ENCODE results near the gene PRKG1. TPM values are rescaled to one million over a fixed set of nuclear protein-coding genes. Genes with fewer than 3 reads are reported as not detected.

The PRKG1 gene
- total RNA-seq, 1 experiment from 2014 or later, result 0.21 TPM

- Mint-ChIP-seq H3K4me1 (ENCODE audit: low read depth, unreplicated experiment) (no peaks in the 10 kb centered on the region), H3K27me3 (ENCODE audit: unreplicated experiment) (no peaks in the 10 kb centered on the region), H3K27ac (ENCODE audit: unreplicated experiment) (no peak overlapping the region), H3K4me3 (ENCODE audit: low read depth, unreplicated experiment) (no peak overlapping the region), H3K9me3 (ENCODE audit: low read depth, unreplicated experiment) (no peaks in the 10 kb centered on the region), H3K36me3 (ENCODE audit: insufficient read depth, unreplicated experiment) (no peaks in the 10 kb centered on the region)
- intact Hi-C loops (cut with micrococcal nuclease; ENCODE audit: unreplicated experiment), result no loop called here
- no peak for TF ChIP-seq CTCF (IDR thresholded peaks at IDR 0.05; ENCODE audit: unreplicated experiment)
- CTCF ChIA-PET, result no interaction called here
- no peak for DNase-seq
- BruUV-seq (replicated peaks), result no TSS peak
Measured at GRCh38 chr10:51508156-51508555, 433.9 kb downstream of the PRKG1 start.

GRCh38 chr10:51510231-51510630 lies 435.9 kb downstream of the PRKG1 start:
- H3K4me1 Mint-ChIP-seq (ENCODE audit: low read depth, unreplicated experiment), result no peaks in the 10 kb centered on the region
- BruUV-seq (replicated peaks), result no TSS peak
- no peak for DNase-seq
- intact Hi-C loops (cut with micrococcal nuclease; ENCODE audit: unreplicated experiment), result no loop called here
- H3K27me3 Mint-ChIP-seq (ENCODE audit: unreplicated experiment), result no peaks in the 10 kb centered on the region
- no peak overlapping the region for H3K4me3 Mint-ChIP-seq (ENCODE audit: low read depth, unreplicated experiment)
- TF ChIP-seq CTCF (IDR thresholded peaks at IDR 0.05; ENCODE audit: unreplicated experiment), result no peak
- CTCF ChIA-PET, result interaction anchor here (0.6 kb wide), 1 partner anchor 501 kb away, joined by 4 read pairs; no protein-coding TSS in a partner anchor
- H3K27ac Mint-ChIP-seq (ENCODE audit: unreplicated experiment), result no peak overlapping the region
- no peaks in the 10 kb centered on the region for H3K36me3 Mint-ChIP-seq (ENCODE audit: insufficient read depth, unreplicated experiment)
- no peaks in the 10 kb centered on the region for H3K9me3 Mint-ChIP-seq (ENCODE audit: low read depth, unreplicated experiment)

- no peak for TF ChIP-seq CTCF (IDR thresholded peaks at IDR 0.05; ENCODE audit: unreplicated experiment)
- no peak overlapping the region for H3K27ac Mint-ChIP-seq (ENCODE audit: unreplicated experiment)
- H3K4me1 Mint-ChIP-seq (ENCODE audit: low read depth, unreplicated experiment), result no peaks in the 10 kb centered on the region
- CTCF ChIA-PET, result no interaction called here
- DNase-seq, result no peak
- no peaks in the 10 kb centered on the region for H3K27me3 Mint-ChIP-seq (ENCODE audit: unreplicated experiment)
- intact Hi-C loops (cut with micrococcal nuclease; ENCODE audit: unreplicated experiment), result no loop called here
- peaks cover 2% of the 10 kb centered on the region for H3K9me3 Mint-ChIP-seq (ENCODE audit: low read depth, unreplicated experiment)
- no TSS peak for BruUV-seq (replicated peaks)
- no peak overlapping the region for H3K4me3 Mint-ChIP-seq (ENCODE audit: low read depth, unreplicated experiment)
- no peaks in the 10 kb centered on the region for H3K36me3 Mint-ChIP-seq (ENCODE audit: insufficient read depth, unreplicated experiment)
Measured at GRCh38 chr10:51521605-51522004, 447.3 kb downstream of the PRKG1 start.

GRCh38 chr10:51522858-51523257 lies 448.6 kb downstream of the PRKG1 start:
- DNase-seq, result no peak
- BruUV-seq (replicated peaks), result no TSS peak
- no peak overlapping the region for H3K27ac Mint-ChIP-seq (ENCODE audit: unreplicated experiment)
- intact Hi-C loops (cut with micrococcal nuclease; ENCODE audit: unreplicated experiment), result no loop called here
- no peak overlapping the region for H3K4me3 Mint-ChIP-seq (ENCODE audit: low read depth, unreplicated experiment)
- no peaks in the 10 kb centered on the region for H3K36me3 Mint-ChIP-seq (ENCODE audit: insufficient read depth, unreplicated experiment)
- H3K27me3 Mint-ChIP-seq (ENCODE audit: unreplicated experiment), result no peaks in the 10 kb centered on the region
- peaks cover 2% of the 10 kb centered on the region for H3K9me3 Mint-ChIP-seq (ENCODE audit: low read depth, unreplicated experiment)
- no peak for TF ChIP-seq CTCF (IDR thresholded peaks at IDR 0.05; ENCODE audit: unreplicated experiment)
- CTCF ChIA-PET, result no interaction called here
- no peaks in the 10 kb centered on the region for H3K4me1 Mint-ChIP-seq (ENCODE audit: low read depth, unreplicated experiment)
